WTC11 (cell line): ENCODE data around the gene FNBP1L. TPM values are rescaled to one million over a fixed set of nuclear protein-coding genes. Genes with fewer than 3 reads are reported as not detected.

ENCODE experiments used
- ATAC-seq: fragments of 200-7000 bp; cut with Tn5 transposase; 2 replicates; pipeline ENCODE4 v1.10.0; 2021; ENCODE audit warnings: mild to moderate bottlenecking, moderate library complexity
- CTCF ChIA-PET: fragments of 300-600 bp; sonication (Branson Sonifier 250); formaldehyde crosslinking; loops from one replicate; lab custom pipeline; 2021; ENCODE audit warnings: antibody characterized with exemption; lab: Charles Lee
- POLR2A ChIA-PET: fragments of 350-600 bp; sonication (Branson Sonifier 250); formaldehyde crosslinking; loops from one replicate; lab custom pipeline; 2021; ENCODE audit warnings: antibody characterized with exemption; lab: Charles Lee
- DNase-seq: peaks from one replicate; pipeline ENCODE4 v3.0.0; 2021; ENCODE audit warnings: low spot score
- H3K27ac Mint-ChIP-seq: 2 replicates; pipeline ENCODE4 v1.8.0; 2021; ENCODE audit warnings: mixed read lengths
- H3K27me3 Mint-ChIP-seq: 2 replicates; pipeline ENCODE4 v1.8.0; 2021; ENCODE audit warnings: low read depth, mild to moderate bottlenecking, moderate library complexity, mixed read lengths
- H3K36me3 Mint-ChIP-seq: 2 replicates; pipeline ENCODE4 v1.8.0; 2021; ENCODE audit warnings: mixed read lengths
- H3K4me1 Mint-ChIP-seq: 2 replicates; pipeline ENCODE4 v1.8.0; 2022; ENCODE audit warnings: mixed read lengths
- H3K4me3 Mint-ChIP-seq: 2 replicates; pipeline ENCODE4 v1.8.0; 2021; ENCODE audit warnings: mild to moderate bottlenecking, moderate library complexity, mixed read lengths
- H3K9me3 Mint-ChIP-seq: 2 replicates; pipeline ENCODE4 v1.8.0; 2021; ENCODE audit warnings: mixed read lengths
- AR ChIP-seq: fragments of 250-450 bp; sonication (Bioruptor Pico); IDR thresholded peaks from 2 replicates; pipeline ENCODE4 v1.9.0; 2021; ENCODE audit warnings: mild to moderate bottlenecking
- CBFB ChIP-seq: sonication (generic); formaldehyde crosslinking; IDR thresholded peaks from 2 replicates; pipeline ENCODE4 v1.8.1; 2022; ENCODE audit warnings: mild to moderate bottlenecking, low read depth, missing genetic modification reagents
- CREM ChIP-seq: sonication (generic); formaldehyde crosslinking; IDR thresholded peaks from 2 replicates; pipeline ENCODE4 v1.8.1; 2022; ENCODE audit warnings: mild to moderate bottlenecking, missing genetic modification reagents, moderate library complexity
- E2F1 ChIP-seq: sonication (generic); formaldehyde crosslinking; IDR thresholded peaks from 2 replicates; pipeline ENCODE4 v1.8.0; 2022; ENCODE audit warnings: mild to moderate bottlenecking, missing genetic modification reagents
- E2F4 ChIP-seq: sonication (generic); formaldehyde crosslinking; IDR thresholded peaks from 2 replicates; pipeline ENCODE4 v1.8.1; 2022; ENCODE audit warnings: low read depth, mild to moderate bottlenecking, moderate library complexity, missing genetic modification reagents, borderline replicate concordance
- ERG ChIP-seq: fragments of 250-450 bp; sonication (Bioruptor Pico); IDR thresholded peaks from 2 replicates; pipeline ENCODE4 v1.8.0; 2021; ENCODE audit warnings: mild to moderate bottlenecking
- ETV6 ChIP-seq: sonication (generic); formaldehyde crosslinking; IDR thresholded peaks from 2 replicates; pipeline ENCODE4 v1.8.1; 2022; ENCODE audit warnings: mild to moderate bottlenecking, missing genetic modification reagents
- IRF2 ChIP-seq: sonication (generic); formaldehyde crosslinking; IDR thresholded peaks from 2 replicates; pipeline ENCODE4 v1.8.0; 2022; ENCODE audit warnings: low read depth, missing genetic modification reagents, borderline replicate concordance
- MYBL2 ChIP-seq: sonication (generic); formaldehyde crosslinking; IDR thresholded peaks from 2 replicates; pipeline ENCODE4 v1.8.1; 2023; ENCODE audit warnings: mild to moderate bottlenecking, moderate library complexity, missing genetic modification reagents
- NR1H2 ChIP-seq: sonication (generic); formaldehyde crosslinking; IDR thresholded peaks from 2 replicates; pipeline ENCODE4 v1.9.0; 2021; ENCODE audit warnings: mild to moderate bottlenecking, moderate library complexity, missing genetic modification reagents
- NR3C1 ChIP-seq: sonication (generic); formaldehyde crosslinking; conservative IDR thresholded peaks from 2 replicates; pipeline ENCODE4 v1.8.1; 2023; ENCODE audit warnings: low read depth, mild to moderate bottlenecking, missing genetic modification reagents
- RORB ChIP-seq: fragments of 250-450 bp; sonication (Bioruptor Pico); IDR thresholded peaks from 2 replicates; pipeline ENCODE4 v1.9.0; 2021; ENCODE audit warnings: mild to moderate bottlenecking
- SMAD3 ChIP-seq: sonication (generic); formaldehyde crosslinking; IDR thresholded peaks from 2 replicates; pipeline ENCODE4 v1.8.0; 2022; ENCODE audit warnings: missing genetic modification reagents, mild to moderate bottlenecking, borderline replicate concordance
- SP1 ChIP-seq: sonication (generic); formaldehyde crosslinking; conservative IDR thresholded peaks from 2 replicates; pipeline ENCODE4 v1.8.1; 2022; ENCODE audit warnings: missing genetic modification reagents
- TP53 ChIP-seq: sonication (generic); formaldehyde crosslinking; IDR thresholded peaks from 2 replicates; pipeline ENCODE4 v1.8.1; 2023; ENCODE audit warnings: mild to moderate bottlenecking, missing genetic modification reagents
- ZBTB43 ChIP-seq: sonication (generic); formaldehyde crosslinking; IDR thresholded peaks from 2 replicates; pipeline ENCODE4 v1.8.1; 2023; ENCODE audit warnings: mild to moderate bottlenecking, missing genetic modification reagents
- ZNF219 ChIP-seq: sonication (generic); formaldehyde crosslinking; IDR thresholded peaks from 2 replicates; pipeline ENCODE4 v1.8.0; 2023; ENCODE audit warnings: missing genetic modification reagents, mild to moderate bottlenecking, borderline replicate concordance
- ZNF232 ChIP-seq: sonication (generic); formaldehyde crosslinking; IDR thresholded peaks from 2 replicates; pipeline ENCODE4 v1.8.0; 2022; ENCODE audit warnings: mild to moderate bottlenecking, missing genetic modification reagents
- ZNF263 ChIP-seq: sonication (generic); formaldehyde crosslinking; IDR thresholded peaks from 2 replicates; pipeline ENCODE4 v1.8.1; 2022; ENCODE audit warnings: low read depth, mild to moderate bottlenecking, moderate library complexity, missing genetic modification reagents
- total RNA-seq: library from RNA; stranded (reverse); gene quantifications from 3 replicates; pipeline ENCODE4 v1.2.3, GENCODE V29; 2021

The FNBP1L gene
- total RNA-seq, 1 experiment from 2014 or later: 79.1 TPM

GRCh38 chr1:93594603-93594880, 146.6 kb downstream of the FNBP1L start (continued):
- TF ChIP-seq E2F1 (CRISPR knock-in tag) (no peak), IRF2 (CRISPR knock-in tag) (no peak), ZNF219 (no peak), ERG (CRISPR knock-in tag) (no peak)

- no peaks in the 10 kb centered on the region for H3K27me3 Mint-ChIP-seq
- TF ChIP-seq NR3C1 (CRISPR knock-in tag) (no peak), CREM (no peak), NR1H2 (CRISPR knock-in tag) (no peak), CBFB (CRISPR knock-in tag) (no peak), ETV6 (CRISPR knock-in tag) (no peak), MYBL2 (no peak), RORB (CRISPR knock-in tag) (no peak), TP53 (CRISPR knock-in tag) (no peak)
- ATAC-seq: no peak
- H3K4me1 Mint-ChIP-seq: peaks cover 67% of the 10 kb centered on the region
- H3K4me3 Mint-ChIP-seq: no peak overlapping the region
- CTCF ChIA-PET: no interaction called here
- POLR2A ChIA-PET: no interaction called here
- H3K27ac Mint-ChIP-seq: peak overlapping the region; percentile 75
- DNase-seq: no peak
- H3K9me3 Mint-ChIP-seq: no peaks in the 10 kb centered on the region
- H3K36me3 Mint-ChIP-seq: no peaks in the 10 kb centered on the region; the same call in 1 of the 2 replicates
Measured at GRCh38 chr1:93595266-93595665, 147.3 kb downstream of the FNBP1L start.

- no peak for ATAC-seq
- no peaks in the 10 kb centered on the region for H3K9me3 Mint-ChIP-seq
Measured at GRCh38 chr1:93595743-93596142, 147.8 kb downstream of the FNBP1L start.

More at GRCh38 chr1:93595743-93596142, 147.8 kb downstream of the FNBP1L start:
- Mint-ChIP-seq H3K4me3 (no peak overlapping the region), H3K4me1 (peaks cover 67% of the 10 kb centered on the region), H3K36me3 (no peaks in the 10 kb centered on the region; the same call in 1 of the 2 replicates), H3K27me3 (no peaks in the 10 kb centered on the region), H3K27ac (peak overlapping the region; percentile 28; the same call in 1 of the 2 replicates)
- CTCF ChIA-PET: no interaction called here
- POLR2A ChIA-PET: no interaction called here
- TF ChIP-seq NR1H2 (CRISPR knock-in tag) (no peak), AR (CRISPR knock-in tag) (no peak), ZNF263 (no peak), ZBTB43 (no peak), E2F4 (CRISPR knock-in tag) (no peak), SP1 (CRISPR knock-in tag) (no peak), SMAD3 (CRISPR knock-in tag) (no peak), TP53 (CRISPR knock-in tag) (no peak), ZNF232 (CRISPR knock-in tag) (no peak)
- no peak for DNase-seq
